GM12874 (cell line): ENCODE measurements around the gene CFAP20DC.

Source experiments
- TF ChIP-seq, protein P1 (sequence below): IDR thresholded peaks from 2 replicates; pipeline ENCODE4 v1.5.1; 2011; ENCODE audit warnings: low read depth, mild to moderate bottlenecking, control low read depth, low read length, moderate library complexity; ENCODE audit not compliant: insufficient read depth

The CFAP20DC gene

DNA sequence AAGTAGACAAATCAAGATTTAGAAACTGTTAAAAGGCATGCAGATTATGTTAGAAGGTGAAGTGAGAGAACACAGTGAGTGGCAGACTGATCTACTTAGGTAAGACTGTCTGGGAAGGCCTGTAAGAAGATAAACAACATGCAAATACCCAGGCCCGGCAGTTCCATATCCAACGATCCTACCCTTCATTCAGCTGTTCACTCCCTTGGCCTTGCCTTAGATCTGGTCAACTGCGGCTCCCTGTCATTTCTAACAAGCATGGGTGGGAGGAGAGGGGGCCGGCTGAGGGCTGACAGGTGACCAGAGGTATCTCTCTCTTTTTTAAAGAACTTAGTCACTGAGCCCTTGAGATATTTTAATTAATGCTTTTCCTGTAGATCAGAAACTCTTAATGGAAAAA lies 298.6 kb downstream of the CFAP20DC start:
- TF ChIP-seq, protein P1, sequence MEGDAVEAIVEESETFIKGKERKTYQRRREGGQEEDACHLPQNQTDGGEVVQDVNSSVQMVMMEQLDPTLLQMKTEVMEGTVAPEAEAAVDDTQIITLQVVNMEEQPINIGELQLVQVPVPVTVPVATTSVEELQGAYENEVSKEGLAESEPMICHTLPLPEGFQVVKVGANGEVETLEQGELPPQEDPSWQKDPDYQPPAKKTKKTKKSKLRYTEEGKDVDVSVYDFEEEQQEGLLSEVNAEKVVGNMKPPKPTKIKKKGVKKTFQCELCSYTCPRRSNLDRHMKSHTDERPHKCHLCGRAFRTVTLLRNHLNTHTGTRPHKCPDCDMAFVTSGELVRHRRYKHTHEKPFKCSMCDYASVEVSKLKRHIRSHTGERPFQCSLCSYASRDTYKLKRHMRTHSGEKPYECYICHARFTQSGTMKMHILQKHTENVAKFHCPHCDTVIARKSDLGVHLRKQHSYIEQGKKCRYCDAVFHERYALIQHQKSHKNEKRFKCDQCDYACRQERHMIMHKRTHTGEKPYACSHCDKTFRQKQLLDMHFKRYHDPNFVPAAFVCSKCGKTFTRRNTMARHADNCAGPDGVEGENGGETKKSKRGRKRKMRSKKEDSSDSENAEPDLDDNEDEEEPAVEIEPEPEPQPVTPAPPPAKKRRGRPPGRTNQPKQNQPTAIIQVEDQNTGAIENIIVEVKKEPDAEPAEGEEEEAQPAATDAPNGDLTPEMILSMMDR = no peak

DNA sequence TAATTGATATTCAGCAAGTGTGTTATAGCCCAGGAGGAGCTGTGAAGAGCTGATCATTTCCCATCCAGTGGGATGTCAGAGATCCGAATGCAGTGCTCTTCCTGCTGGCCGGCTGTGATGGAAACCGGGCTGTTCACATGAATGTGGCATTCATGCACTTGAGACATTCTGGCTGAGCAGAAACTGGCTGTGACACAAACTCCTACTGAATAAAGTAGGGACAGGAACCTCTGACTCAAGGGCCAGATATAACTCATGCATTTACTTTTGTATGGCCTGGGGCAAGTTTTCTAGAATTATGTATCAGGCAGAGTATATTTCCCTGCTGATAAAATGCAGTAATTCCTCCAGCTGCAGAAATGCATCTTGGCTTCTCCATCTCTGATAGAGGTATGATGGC lies 299.9 kb downstream of the CFAP20DC start:
- TF ChIP-seq, protein P1 = no peak

DNA sequence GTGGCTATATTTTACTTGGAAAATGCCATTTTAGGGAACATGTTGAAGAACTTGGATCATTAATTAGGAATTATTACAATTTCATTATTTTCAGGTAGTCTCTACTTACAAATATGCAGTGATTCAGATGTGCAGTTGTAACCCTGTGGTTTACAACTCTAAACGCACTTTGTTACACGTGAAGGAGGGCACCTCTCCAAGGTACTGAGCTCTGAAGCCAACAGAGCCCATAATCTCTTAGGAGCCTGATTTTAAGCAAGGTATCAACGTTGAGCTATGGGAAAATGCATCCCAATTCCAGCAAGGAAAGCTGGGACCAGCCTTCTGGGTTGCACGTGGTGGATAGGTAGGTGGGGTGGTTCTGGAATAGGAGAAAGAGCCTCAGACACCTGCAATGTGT lies 301.8 kb downstream of the CFAP20DC start:
- TF ChIP-seq, protein P1 = no peak

DNA sequence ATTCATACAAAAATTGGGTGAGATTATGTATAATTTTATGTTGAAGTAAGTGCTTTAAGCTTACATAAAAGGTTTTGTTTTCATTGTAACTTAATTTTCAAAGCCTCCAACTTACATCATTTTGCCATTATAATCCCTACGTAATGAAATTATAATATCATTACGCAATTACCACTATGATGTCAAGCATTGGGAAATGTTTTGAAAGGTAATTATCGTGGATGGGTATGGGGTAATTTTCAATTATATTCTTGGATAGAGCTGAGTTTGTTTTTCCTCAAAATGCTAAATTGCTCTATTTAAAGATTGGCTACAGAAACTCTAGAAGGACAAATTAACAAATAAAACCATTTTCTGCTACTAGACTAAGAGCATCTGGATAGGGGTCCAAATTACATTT lies 303.1 kb downstream of the CFAP20DC start:
- TF ChIP-seq, protein P1 = no peak

DNA sequence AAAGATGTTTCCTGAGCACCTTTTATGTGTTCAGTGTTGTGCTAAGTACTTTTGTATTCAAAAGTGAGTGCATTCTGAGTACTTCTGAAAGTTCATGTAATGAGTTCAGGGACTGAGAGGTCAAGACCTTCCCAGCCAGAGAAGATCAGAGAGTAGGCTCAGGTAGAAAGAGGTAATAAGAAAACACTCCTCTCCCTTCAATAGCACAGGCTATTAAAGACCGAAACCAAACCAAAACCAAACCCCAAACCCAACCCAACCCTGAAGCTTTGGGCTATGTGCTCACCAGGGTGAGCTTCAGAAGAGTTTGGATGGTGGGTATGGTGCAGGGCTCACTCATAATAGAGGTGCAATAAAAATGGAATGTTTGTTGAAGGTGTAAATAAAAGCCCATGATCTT lies 306.5 kb downstream of the CFAP20DC start:
- TF ChIP-seq, protein P1 = no peak

DNA sequence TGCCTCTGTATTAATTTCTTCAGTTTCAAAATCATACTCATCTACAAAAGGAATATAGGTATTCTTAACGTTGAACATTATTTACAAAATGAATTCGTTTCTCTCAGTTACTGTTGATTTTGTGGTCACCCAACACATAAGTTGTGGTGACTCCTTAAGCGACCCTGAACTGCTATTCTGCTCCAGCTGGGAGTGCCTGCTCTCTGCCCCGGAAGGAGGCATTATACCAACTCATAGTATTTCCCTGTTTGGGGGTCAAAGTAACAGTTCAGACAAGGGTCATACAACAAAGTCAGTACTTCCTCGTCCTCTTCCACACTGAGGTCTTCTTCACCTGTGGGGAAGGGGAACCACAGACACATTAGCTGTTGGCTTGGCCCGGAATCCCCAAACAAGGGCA lies 307.6 kb downstream of the CFAP20DC start:
- TF ChIP-seq, protein P1 = no peak

DNA sequence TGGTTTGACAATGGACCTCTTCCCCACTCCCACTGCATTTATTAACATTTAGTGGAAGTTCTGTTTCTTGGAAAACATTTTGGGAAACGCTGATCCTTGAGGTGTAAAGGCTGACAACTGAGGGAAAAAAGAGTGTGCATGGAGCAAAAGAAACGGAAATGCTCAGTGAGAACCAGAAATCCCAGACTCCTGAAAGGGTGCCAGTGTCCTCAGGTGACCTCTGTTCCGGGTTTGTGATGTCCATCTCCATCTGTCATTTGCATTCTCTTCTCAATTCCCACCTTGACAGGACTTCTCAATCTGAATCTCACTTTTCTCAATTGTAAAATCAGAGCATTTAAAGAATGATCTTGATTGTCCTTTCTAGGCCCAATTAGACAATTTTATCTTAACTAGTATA lies 312.2 kb downstream of the CFAP20DC start:
- TF ChIP-seq, protein P1 = no peak

DNA sequence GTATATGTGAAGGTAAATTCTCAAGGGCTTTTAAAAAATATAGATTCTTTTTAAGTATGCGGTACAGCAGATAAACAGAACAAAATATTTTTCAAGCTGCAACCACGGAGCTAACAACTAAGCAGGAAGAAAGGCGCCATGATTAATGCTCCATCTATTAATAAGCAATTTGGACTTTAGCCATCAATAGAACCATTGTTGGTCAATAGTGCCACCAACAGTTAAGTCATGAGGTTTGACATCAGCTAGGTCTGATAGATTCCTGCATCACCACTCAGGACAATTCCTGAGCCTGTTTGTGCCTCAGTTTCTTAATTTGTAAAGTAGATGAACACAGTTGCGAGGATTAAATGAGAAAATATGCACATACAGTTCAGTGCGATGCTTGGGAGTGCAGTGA lies 318.2 kb downstream of the CFAP20DC start:
- TF ChIP-seq, protein P1 = no peak
